ENCODE results near the gene C22orf23.
"Not testable (repeated sequence)": the region's sequence is repeated elsewhere in the genome, so short reads cannot be mapped to it uniquely, and the experiment has no call there.

Gene C22orf23

DNA sequence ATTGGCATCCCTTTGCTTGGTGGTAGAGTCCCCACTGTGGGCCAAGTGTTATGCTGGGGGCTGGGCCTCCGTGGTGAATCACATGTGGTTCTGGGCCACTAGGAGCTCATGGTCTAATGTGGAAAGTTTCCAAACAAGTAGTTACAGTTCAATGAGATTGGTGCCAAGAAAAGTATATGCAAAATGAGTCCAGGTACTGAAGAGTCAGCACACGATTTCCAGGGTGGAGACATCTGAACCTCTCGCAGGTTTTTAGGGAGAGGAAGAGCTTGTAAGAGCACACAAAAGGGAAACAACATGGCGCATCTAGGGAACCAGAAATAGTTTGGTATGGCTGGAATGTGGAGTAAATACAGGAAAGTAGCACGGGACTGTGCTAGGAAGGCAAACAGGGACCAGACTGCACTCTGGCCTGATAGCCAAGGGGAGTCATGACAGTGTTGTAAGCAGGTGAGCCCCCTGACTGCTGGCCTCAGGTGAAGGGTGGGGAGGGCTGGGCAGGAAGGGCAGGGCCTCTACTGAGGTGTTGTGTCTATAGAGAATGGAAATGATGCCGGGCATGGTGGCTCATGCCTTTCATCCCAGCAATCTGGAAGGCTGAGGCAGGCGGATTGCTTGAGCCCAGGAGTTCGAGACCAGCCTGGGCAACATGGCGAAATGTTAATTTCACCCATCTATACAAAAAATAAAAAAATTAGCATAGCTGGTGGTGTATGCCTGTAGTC, 12.7 kb upstream of the C22orf23 start:
- H3K27me3 ChIP-seq (ENCODE audit: control insufficient read depth, insufficient read depth, low read length): no peaks in the 10 kb centered on the region
- no peak overlapping the region for H3K27ac ChIP-seq (ENCODE audit: low read length)
- H3K36me3 ChIP-seq (ENCODE audit: control insufficient read depth, low read depth, low read length): peaks cover 33% of the 10 kb centered on the region
- H3K4me3 ChIP-seq (ENCODE audit: low read length): no peak overlapping the region
- H3K9me3 ChIP-seq (ENCODE audit: control insufficient read depth, low read depth, low read length): no peaks in the 10 kb centered on the region
- no peak overlapping the region for H3K9ac ChIP-seq (ENCODE audit: low read length)
- peaks cover 1% of the 10 kb centered on the region for H3K4me1 ChIP-seq (ENCODE audit: control insufficient read depth, low read depth, low read length)

DNA sequence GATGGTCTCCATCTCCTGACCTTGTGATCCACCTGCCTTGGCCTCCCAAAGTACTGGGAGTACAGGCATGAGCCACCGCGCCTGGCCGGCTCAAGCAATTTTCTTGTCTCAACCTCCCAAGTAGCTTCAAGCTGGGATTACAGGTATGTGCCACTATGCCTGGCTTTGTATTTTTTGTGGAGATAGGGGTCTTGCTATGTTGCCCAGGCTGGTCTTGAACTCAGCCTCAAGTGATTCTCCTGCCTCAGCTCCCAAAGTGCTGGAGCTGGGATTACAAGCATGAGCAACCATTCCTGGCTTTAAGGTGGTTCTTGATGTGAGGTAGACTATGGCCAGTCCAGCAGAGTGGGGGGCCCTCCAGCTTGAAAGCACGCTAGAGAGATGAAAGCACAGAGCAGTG, 7.7 kb upstream of the C22orf23 start:
- Histone ChIP-seq H3K36me3 (ENCODE audit: control insufficient read depth, low read depth, low read length) (peaks cover 51% of the 10 kb centered on the region), H3K9ac (ENCODE audit: low read length) (no peak overlapping the region), H3K9me3 (ENCODE audit: control insufficient read depth, low read depth, low read length) (no peaks in the 10 kb centered on the region), H3K4me3 (ENCODE audit: low read length) (no peak overlapping the region), H3K4me1 (ENCODE audit: control insufficient read depth, low read depth, low read length) (no peaks in the 10 kb centered on the region), H3K27ac (ENCODE audit: low read length) (no peak overlapping the region), H3K27me3 (ENCODE audit: control insufficient read depth, insufficient read depth, low read length) (no peaks in the 10 kb centered on the region)

GRCh38 chr22:37959231-37959825, 5.9 kb upstream of the C22orf23 start:
- H3K36me3 ChIP-seq (ENCODE audit: control insufficient read depth, low read depth, low read length): peaks cover 51% of the 10 kb centered on the region
- H3K9ac ChIP-seq (ENCODE audit: low read length): no peak overlapping the region
- no peak overlapping the region for H3K27ac ChIP-seq (ENCODE audit: low read length)
- H3K27me3 ChIP-seq (ENCODE audit: control insufficient read depth, insufficient read depth, low read length): no peaks in the 10 kb centered on the region
- no peaks in the 10 kb centered on the region for H3K9me3 ChIP-seq (ENCODE audit: control insufficient read depth, low read depth, low read length)
- no peaks in the 10 kb centered on the region for H3K4me1 ChIP-seq (ENCODE audit: control insufficient read depth, low read depth, low read length)
- no peak overlapping the region for H3K4me3 ChIP-seq (ENCODE audit: low read length)

DNA sequence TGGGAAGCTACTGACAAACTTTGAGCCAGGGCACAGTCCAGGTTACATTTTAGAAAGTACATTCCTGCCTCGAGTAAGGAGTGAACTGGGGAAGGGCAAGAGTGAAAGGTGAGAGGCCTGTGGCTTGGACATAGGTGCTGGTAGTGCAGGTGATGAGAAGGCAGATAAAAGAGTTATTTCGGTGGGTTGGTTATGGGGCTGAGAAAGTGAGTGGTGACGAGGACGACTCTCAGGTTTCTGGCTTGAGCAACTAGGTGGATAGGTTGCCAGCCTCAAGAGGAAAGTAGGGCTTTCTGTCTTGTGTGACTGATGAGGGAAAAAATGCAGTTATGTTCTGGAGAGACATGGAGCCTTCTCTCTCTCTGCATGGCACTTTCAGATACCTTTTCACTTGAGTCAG, 3.8 kb upstream of the C22orf23 start:
- peaks cover 8% of the 10 kb centered on the region for H3K27me3 ChIP-seq (ENCODE audit: control insufficient read depth, insufficient read depth, low read length)
- H3K9me3 ChIP-seq (ENCODE audit: control insufficient read depth, low read depth, low read length): no peaks in the 10 kb centered on the region
- no peak overlapping the region for H3K4me3 ChIP-seq (ENCODE audit: low read length)
- H3K4me1 ChIP-seq (ENCODE audit: control insufficient read depth, low read depth, low read length): peaks cover 3% of the 10 kb centered on the region
- H3K27ac ChIP-seq (ENCODE audit: low read length): no peak overlapping the region
- peaks cover 44% of the 10 kb centered on the region for H3K36me3 ChIP-seq (ENCODE audit: control insufficient read depth, low read depth, low read length)
- no peak overlapping the region for H3K9ac ChIP-seq (ENCODE audit: low read length)

- H3K27ac ChIP-seq (ENCODE audit: low read length); H3K4me1 ChIP-seq (ENCODE audit: control insufficient read depth, low read depth, low read length); H3K9ac ChIP-seq (ENCODE audit: low read length); H3K9me3 ChIP-seq (ENCODE audit: control insufficient read depth, low read depth, low read length); H3K4me3 ChIP-seq (ENCODE audit: low read length): not testable (repeated sequence)
- Histone ChIP-seq H3K36me3 (ENCODE audit: control insufficient read depth, low read depth, low read length) (peaks cover 31% of the 10 kb centered on the region), H3K27me3 (ENCODE audit: control insufficient read depth, insufficient read depth, low read length) (peaks cover 12% of the 10 kb centered on the region)
Observed at GRCh38 chr22:37955825-37956397, 2.5 kb upstream of the C22orf23 start.

DNA sequence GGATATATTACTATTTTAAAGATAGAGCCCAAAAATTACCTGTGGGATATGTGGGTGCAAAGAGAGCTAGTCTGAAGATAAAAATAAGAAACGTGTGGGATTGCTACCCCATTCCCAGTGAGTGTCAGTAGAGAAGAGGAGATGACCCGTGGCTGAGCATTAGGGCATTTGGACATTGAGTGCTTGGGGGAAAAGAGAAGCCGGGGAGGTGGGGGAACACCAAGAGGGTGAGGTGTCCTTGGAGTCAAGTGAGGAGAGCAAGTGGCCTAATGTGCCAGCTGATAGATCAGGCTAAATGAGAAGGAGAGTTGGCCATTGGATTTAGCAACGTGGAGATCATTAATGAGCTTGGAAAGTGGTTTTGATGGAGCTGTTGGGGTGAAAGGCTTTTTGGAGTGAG, 1.3 kb upstream of the C22orf23 start:
- peaks cover 3% of the 10 kb centered on the region for H3K4me1 ChIP-seq (ENCODE audit: control insufficient read depth, low read depth, low read length)
- peak overlapping the region; percentile 85 for H3K4me3 ChIP-seq (ENCODE audit: low read length)
- peaks cover 12% of the 10 kb centered on the region for H3K27me3 ChIP-seq (ENCODE audit: control insufficient read depth, insufficient read depth, low read length)
- H3K9ac ChIP-seq (ENCODE audit: low read length): peak overlapping the region; percentile 79
- no peaks in the 10 kb centered on the region for H3K9me3 ChIP-seq (ENCODE audit: control insufficient read depth, low read depth, low read length)
- H3K36me3 ChIP-seq (ENCODE audit: control insufficient read depth, low read depth, low read length): peaks cover 28% of the 10 kb centered on the region
- no peak overlapping the region for H3K27ac ChIP-seq (ENCODE audit: low read length)

GRCh38 chr22:37953062-37953436, 352 bp downstream of the C22orf23 start:
- Histone ChIP-seq H3K27me3 (ENCODE audit: control insufficient read depth, insufficient read depth, low read length) (peaks cover 12% of the 10 kb centered on the region), H3K9ac (ENCODE audit: low read length) (no peak overlapping the region)

GRCh38 chr22:37952629-37953028, 772 bp downstream of the C22orf23 start:
- not testable (repeated sequence) for H3K4me1 ChIP-seq (ENCODE audit: control insufficient read depth, low read depth, low read length); H3K9me3 ChIP-seq (ENCODE audit: control insufficient read depth, low read depth, low read length); H3K9ac ChIP-seq (ENCODE audit: low read length); H3K27ac ChIP-seq (ENCODE audit: low read length)
- Histone ChIP-seq H3K27me3 (ENCODE audit: control insufficient read depth, insufficient read depth, low read length) (peaks cover 12% of the 10 kb centered on the region), H3K36me3 (ENCODE audit: control insufficient read depth, low read depth, low read length) (peaks cover 12% of the 10 kb centered on the region), H3K4me3 (ENCODE audit: low read length) (peak overlapping the region; percentile 85)

More at GRCh38 chr22:37953062-37953436, 352 bp downstream of the C22orf23 start:
- Histone ChIP-seq H3K4me3 (ENCODE audit: low read length) (peak overlapping the region; percentile 85), H3K4me1 (ENCODE audit: control insufficient read depth, low read depth, low read length) (peaks cover 3% of the 10 kb centered on the region), H3K27ac (ENCODE audit: low read length) (no peak overlapping the region), H3K36me3 (ENCODE audit: control insufficient read depth, low read depth, low read length) (peaks cover 15% of the 10 kb centered on the region), H3K9me3 (ENCODE audit: control insufficient read depth, low read depth, low read length) (no peaks in the 10 kb centered on the region)

GRCh38 chr22:37951305-37951704, 2.1 kb downstream of the C22orf23 start:
- no peak overlapping the region for H3K9ac ChIP-seq (ENCODE audit: low read length)
- H3K4me3 ChIP-seq (ENCODE audit: low read length): no peak overlapping the region
- H3K9me3 ChIP-seq (ENCODE audit: control insufficient read depth, low read depth, low read length): no peaks in the 10 kb centered on the region
- H3K27ac ChIP-seq (ENCODE audit: low read length): no peak overlapping the region
- peaks cover 3% of the 10 kb centered on the region for H3K4me1 ChIP-seq (ENCODE audit: control insufficient read depth, low read depth, low read length)
- H3K27me3 ChIP-seq (ENCODE audit: control insufficient read depth, insufficient read depth, low read length): peaks cover 12% of the 10 kb centered on the region
- H3K36me3 ChIP-seq (ENCODE audit: control insufficient read depth, low read depth, low read length): no peaks in the 10 kb centered on the region

DNA sequence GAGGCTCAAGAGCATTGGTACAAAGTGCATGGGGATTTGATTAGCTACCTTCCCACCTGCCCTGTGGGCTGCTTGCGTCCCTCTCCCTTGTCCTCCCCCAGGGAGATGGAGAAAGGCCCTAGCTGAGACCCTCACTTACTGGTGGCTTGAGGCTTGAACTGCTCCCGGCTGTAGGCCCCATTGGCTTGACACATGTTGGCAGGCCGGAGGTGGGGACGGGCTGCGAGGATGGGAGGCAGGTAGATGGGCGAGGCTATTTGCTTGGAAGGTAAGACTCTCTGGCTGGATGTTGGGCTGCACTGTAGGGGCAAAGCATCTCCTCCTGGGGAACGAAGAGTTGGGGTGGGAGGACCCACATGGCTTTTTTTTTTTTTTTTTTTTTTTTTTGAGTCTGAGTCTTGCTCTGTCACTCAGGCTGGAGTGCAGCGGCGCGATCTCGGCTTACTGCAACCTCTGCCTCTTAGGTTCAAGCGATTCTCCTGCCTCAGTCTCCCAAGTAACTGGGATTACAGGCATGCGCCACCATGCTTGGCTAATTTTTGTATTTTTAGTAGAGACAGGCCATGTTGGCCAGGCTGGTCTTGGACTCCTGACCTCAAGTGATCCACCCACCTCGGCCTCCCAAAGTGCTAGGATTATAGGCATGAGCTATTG, 6.1 kb downstream of the C22orf23 start:
- not testable (repeated sequence) for H3K27me3 ChIP-seq (ENCODE audit: control insufficient read depth, insufficient read depth, low read length); H3K9ac ChIP-seq (ENCODE audit: low read length); H3K4me3 ChIP-seq (ENCODE audit: low read length); H3K27ac ChIP-seq (ENCODE audit: low read length); H3K9me3 ChIP-seq (ENCODE audit: control insufficient read depth, low read depth, low read length); H3K36me3 ChIP-seq (ENCODE audit: control insufficient read depth, low read depth, low read length); H3K4me1 ChIP-seq (ENCODE audit: control insufficient read depth, low read depth, low read length)

- not testable (repeated sequence) for H3K4me1 ChIP-seq (ENCODE audit: control insufficient read depth, low read depth, low read length); H3K9me3 ChIP-seq (ENCODE audit: control insufficient read depth, low read depth, low read length); H3K9ac ChIP-seq (ENCODE audit: low read length); H3K27me3 ChIP-seq (ENCODE audit: control insufficient read depth, insufficient read depth, low read length); H3K4me3 ChIP-seq (ENCODE audit: low read length); H3K36me3 ChIP-seq (ENCODE audit: control insufficient read depth, low read depth, low read length); H3K27ac ChIP-seq (ENCODE audit: low read length)
Observed at GRCh38 chr22:37944423-37944822, 9.0 kb downstream of the C22orf23 start.
